ENCODE data around the gene RFPL4AL1. TPM values are rescaled to one million over a fixed set of nuclear protein-coding genes. Genes with fewer than 3 reads are reported as not detected.

Gene RFPL4AL1
- total RNA-seq, result not detected in 2 replicates

GRCh38 chr19:55768818-55769217, at the start of gene RFPL4AL1:
Gene RFPL4AL1, plus strand, starts transcription at chr19:55769118. Its CDS starts 2,687 bp downstream, at chr19:55771805.

GRCh38 chr19:55738302-55738701, 30.6 kb upstream of the RFPL4AL1 start, which contains the start of gene NLRP9:
Gene NLRP9, minus strand, starts transcription at chr19:55738402. Its CDS starts 28 bp downstream, at chr19:55738374.

GRCh38 chr19:55758797-55759196, 10.1 kb upstream of the RFPL4AL1 start, which contains the start of gene RFPL4A:
Gene RFPL4A, plus strand, starts transcription at chr19:55759097. Its CDS starts 2,704 bp downstream, at chr19:55761801.

Other genes starting within 250 kb of the RFPL4AL1 start
- 1.8 TPM in 1 of 2 replicates, not detected in the other for gene SBK2, start 232.0 kb upstream of the RFPL4AL1 start, total RNA-seq
- 0.13 and 0.40 TPM in 2 replicates for gene SBK3, start 223.6 kb upstream of the RFPL4AL1 start, total RNA-seq
- gene ZNF579, start 188.3 kb upstream of the RFPL4AL1 start, total RNA-seq, result 7.2 and 13.8 TPM in 2 replicates
- 3.5 and 8.9 TPM in 2 replicates for gene FIZ1, start 169.6 kb upstream of the RFPL4AL1 start, total RNA-seq
- 17.5 and 19.0 TPM in 2 replicates for gene ZNF524, start 168.8 kb upstream of the RFPL4AL1 start, total RNA-seq
- gene ZNF865, start 163.5 kb upstream of the RFPL4AL1 start, total RNA-seq, result 3.7 and 6.8 TPM in 2 replicates
- 3.9 and 5.3 TPM in 2 replicates for gene ZNF784, start 144.6 kb upstream of the RFPL4AL1 start, total RNA-seq
- 18.1 and 30.6 TPM in 2 replicates for gene ZNF580, start 128.1 kb upstream of the RFPL4AL1 start, total RNA-seq
- gene ZNF581, start 125.5 kb upstream of the RFPL4AL1 start, total RNA-seq, result 33.0 and 58.8 TPM in 2 replicates
- gene CCDC106, start 120.9 kb upstream of the RFPL4AL1 start, total RNA-seq, result 18.0 and 25.4 TPM in 2 replicates
- gene U2AF2, start 114.1 kb upstream of the RFPL4AL1 start, total RNA-seq, result 101 and 133 TPM in 2 replicates
- gene EPN1, start 93.9 kb upstream of the RFPL4AL1 start, total RNA-seq, result 126 and 179 TPM in 2 replicates
- not detected in 2 replicates for gene NLRP9, start 30.7 kb upstream of the RFPL4AL1 start, total RNA-seq
- not detected in 2 replicates for gene RFPL4A, start 10.0 kb upstream of the RFPL4AL1 start, total RNA-seq
- gene NLRP11, start 62.9 kb downstream of the RFPL4AL1 start, total RNA-seq, result not detected in 2 replicates
- not detected in 2 replicates for gene NLRP4, start 67.4 kb downstream of the RFPL4AL1 start, total RNA-seq
- not detected in 2 replicates for gene NLRP13, start 163.2 kb downstream of the RFPL4AL1 start, total RNA-seq
- gene NLRP8, start 178.7 kb downstream of the RFPL4AL1 start, total RNA-seq, result not detected in 2 replicates
- gene NLRP5, start 217.7 kb downstream of the RFPL4AL1 start, total RNA-seq, result not detected in 2 replicates

All from epithelial cell of alveolus of lung (primary cell).